HepG2 (cell line): Measurements from ENCODE around the gene ZNF189. TPM values are rescaled to one million over a fixed set of nuclear protein-coding genes. Genes with fewer than 3 reads are reported as not detected.

ENCODE experiments used
- ATF7-NPFF ChIP-seq: sonication (generic); formaldehyde crosslinking; IDR thresholded peaks from 2 replicates; pipeline ENCODE4 v1.8.1; 2023; ENCODE audit warnings: mild to moderate bottlenecking, low read depth, missing genetic modification reagents, moderate library complexity
- MYNN ChIP-seq: sonication (generic); formaldehyde crosslinking; IDR thresholded peaks from 2 replicates; pipeline ENCODE4 v1.4.0; 2020; ENCODE audit warnings: mild to moderate bottlenecking, low read depth, missing genetic modification reagents
- NFYB ChIP-seq: sonication (generic); formaldehyde crosslinking; IDR thresholded peaks from 2 replicates; pipeline ENCODE4 v1.4.0; 2020; ENCODE audit warnings: missing genetic modification reagents
- SAFB2 ChIP-seq: sonication (generic); formaldehyde crosslinking; IDR thresholded peaks from 2 replicates; pipeline ENCODE4 v1.5.1; 2020; ENCODE audit warnings: missing genetic modification reagents, low read depth, mild to moderate bottlenecking, borderline replicate concordance
- SMARCC2 ChIP-seq: fragments of 450-650 bp; IDR thresholded peaks from 2 replicates; pipeline ENCODE4 v1.6.1; 2017; ENCODE audit warnings: antibody characterized with exemption, mild to moderate bottlenecking
- SP4 ChIP-seq: sonication (generic); formaldehyde crosslinking; IDR thresholded peaks from 2 replicates; pipeline ENCODE4 v1.8.1; 2023; ENCODE audit warnings: mild to moderate bottlenecking, missing genetic modification reagents
- TBP ChIP-seq: sonication (generic); formaldehyde crosslinking; IDR thresholded peaks from 2 replicates; pipeline ENCODE4 v1.5.0; 2020; ENCODE audit warnings: missing genetic modification reagents
- TBX2 ChIP-seq: sonication (generic); formaldehyde crosslinking; IDR thresholded peaks from 2 replicates; pipeline ENCODE4 v1.5.0; 2020; ENCODE audit warnings: missing genetic modification reagents, mild to moderate bottlenecking, borderline replicate concordance
- THYN1 ChIP-seq: sonication (generic); formaldehyde crosslinking; IDR thresholded peaks from 2 replicates; pipeline ENCODE4 v1.8.1; 2023; ENCODE audit warnings: low read depth, mild to moderate bottlenecking, moderate library complexity, missing genetic modification reagents, borderline replicate concordance
- WIZ ChIP-seq: sonication (generic); formaldehyde crosslinking; IDR thresholded peaks from 2 replicates; pipeline ENCODE4 v1.5.1; 2020; ENCODE audit warnings: mild to moderate bottlenecking, missing genetic modification reagents
- ZFX ChIP-seq: sonication (generic); formaldehyde crosslinking; IDR thresholded peaks from 2 replicates; pipeline ENCODE4 v1.4.0; 2020; ENCODE audit warnings: mild to moderate bottlenecking, low read depth, missing genetic modification reagents, moderate library complexity
- ZMYM2 ChIP-seq: sonication (generic); formaldehyde crosslinking; IDR thresholded peaks from 2 replicates; pipeline ENCODE4 v1.8.0; 2022; ENCODE audit warnings: mild to moderate bottlenecking, missing genetic modification reagents
- ZNF205 ChIP-seq: IDR thresholded peaks from 2 replicates; pipeline ENCODE4 v1.6.1; 2018; ENCODE audit warnings: missing biosample characterization, missing genetic modification reagents
- ZNF264 ChIP-seq: sonication (generic); formaldehyde crosslinking; IDR thresholded peaks from 2 replicates; pipeline ENCODE4 v1.4.0; 2020; ENCODE audit warnings: missing genetic modification reagents
- ZNF672 ChIP-seq: sonication (generic); formaldehyde crosslinking; IDR thresholded peaks from 2 replicates; pipeline ENCODE4 v1.8.1; 2022; ENCODE audit warnings: missing genetic modification reagents
- ZNF850 ChIP-seq: sonication (generic); formaldehyde crosslinking; conservative IDR thresholded peaks from 2 replicates; pipeline ENCODE4 v1.9.0; 2021; ENCODE audit warnings: mild to moderate bottlenecking, missing genetic modification reagents
- polyA plus RNA-seq, 8 experiments: library from polyadenylated mRNA; depleted of rRNA in 3 of 8; stranded (reverse) in 7 of 8; unstranded in 1 of 8; fragments of >200 nt; fragmentation: Illumina TruSeq in 4 of 8; extraction: Trizol in 4 of 8; gene quantifications; 2 replicates each; pipeline versions ENCODE4 v1.2.1 to v1.2.3, GENCODE V29; 2011 to 2016; ENCODE audit warnings: low read depth in 4 of 8, missing spikeins in 1 of 8, mixed read lengths in 1 of 8; ENCODE audit not compliant: insufficient read depth in 1 of 8
- total RNA-seq, 5 experiments: library from RNA; depleted of rRNA; stranded (reverse); fragments of >200 nt; fragmentation: Illumina TruSeq; extraction: Trizol; gene quantifications; 2 replicates each; pipeline ENCODE4 v1.2.3, GENCODE V29; 2016; ENCODE audit warnings: low read depth in 1 of 5
- TF ChIP-seq, protein P1 (sequence below): sonication (generic); formaldehyde crosslinking; IDR thresholded peaks from 2 replicates; pipeline ENCODE4 v1.8.1; 2022; ENCODE audit warnings: mild to moderate bottlenecking, missing genetic modification reagents
- TF ChIP-seq, protein P2 (sequence below): sonication (generic); formaldehyde crosslinking; IDR thresholded peaks from 2 replicates; pipeline ENCODE4 v1.5.1; 2020; ENCODE audit warnings: missing genetic modification reagents, mild to moderate bottlenecking, borderline replicate concordance
- TF ChIP-seq, protein P3 (sequence below): sonication (generic); formaldehyde crosslinking; IDR thresholded peaks from 2 replicates; pipeline ENCODE4 v1.5.0; 2020; ENCODE audit warnings: mild to moderate bottlenecking, missing genetic modification reagents, borderline replicate concordance

The ZNF189 gene
- total and polyA plus RNA-seq, 2 of the 13 experiments (the other 11 are each of a cell fraction or from before 2014, with no cell fraction given) = 8.4 to 50.0 TPM

DNA sequence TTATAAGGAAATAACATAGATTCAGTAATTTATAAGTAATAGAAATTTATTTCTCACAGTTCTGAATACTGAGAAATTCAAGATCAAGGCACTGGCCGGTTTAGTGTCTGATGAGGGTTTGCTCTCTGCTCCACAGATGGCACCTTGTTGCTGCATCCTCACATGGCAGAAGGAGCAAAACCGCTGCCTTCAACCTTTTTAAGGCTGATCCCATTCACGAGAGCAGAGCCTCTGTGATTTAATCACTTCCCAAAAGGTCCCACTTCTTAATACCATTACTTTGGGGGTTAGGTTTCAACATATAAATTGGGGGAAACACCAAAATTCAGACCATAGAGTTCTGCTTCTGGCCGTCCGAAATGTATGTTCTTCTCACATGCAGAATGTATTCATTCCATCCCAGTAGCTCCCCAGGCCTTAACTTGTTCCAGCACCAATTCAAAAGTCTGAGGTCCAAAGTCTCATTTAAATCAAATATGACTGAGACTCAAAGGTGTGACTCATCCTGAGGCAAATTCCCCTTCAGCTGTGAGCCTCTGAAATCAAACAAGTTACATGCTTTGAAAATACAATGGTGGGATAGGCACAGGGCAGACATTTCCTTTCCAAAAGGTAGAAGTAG, 44.4 kb upstream of the ZNF189 start (continued):
- TF ChIP-seq, protein P1, sequence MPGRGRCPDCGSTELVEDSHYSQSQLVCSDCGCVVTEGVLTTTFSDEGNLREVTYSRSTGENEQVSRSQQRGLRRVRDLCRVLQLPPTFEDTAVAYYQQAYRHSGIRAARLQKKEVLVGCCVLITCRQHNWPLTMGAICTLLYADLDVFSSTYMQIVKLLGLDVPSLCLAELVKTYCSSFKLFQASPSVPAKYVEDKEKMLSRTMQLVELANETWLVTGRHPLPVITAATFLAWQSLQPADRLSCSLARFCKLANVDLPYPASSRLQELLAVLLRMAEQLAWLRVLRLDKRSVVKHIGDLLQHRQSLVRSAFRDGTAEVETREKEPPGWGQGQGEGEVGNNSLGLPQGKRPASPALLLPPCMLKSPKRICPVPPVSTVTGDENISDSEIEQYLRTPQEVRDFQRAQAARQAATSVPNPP = no peak; the same call in 1 of the 2 replicates
- TF ChIP-seq THYN1 = no peak
- TF ChIP-seq, protein P2, sequence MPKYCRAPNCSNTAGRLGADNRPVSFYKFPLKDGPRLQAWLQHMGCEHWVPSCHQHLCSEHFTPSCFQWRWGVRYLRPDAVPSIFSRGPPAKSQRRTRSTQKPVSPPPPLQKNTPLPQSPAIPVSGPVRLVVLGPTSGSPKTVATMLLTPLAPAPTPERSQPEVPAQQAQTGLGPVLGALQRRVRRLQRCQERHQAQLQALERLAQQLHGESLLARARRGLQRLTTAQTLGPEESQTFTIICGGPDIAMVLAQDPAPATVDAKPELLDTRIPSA = no peak
- peak; percentile 80; the same call in 1 of the 2 replicates for TF ChIP-seq ZNF264 (CRISPR knock-in tag)
- TF ChIP-seq, protein P3, sequence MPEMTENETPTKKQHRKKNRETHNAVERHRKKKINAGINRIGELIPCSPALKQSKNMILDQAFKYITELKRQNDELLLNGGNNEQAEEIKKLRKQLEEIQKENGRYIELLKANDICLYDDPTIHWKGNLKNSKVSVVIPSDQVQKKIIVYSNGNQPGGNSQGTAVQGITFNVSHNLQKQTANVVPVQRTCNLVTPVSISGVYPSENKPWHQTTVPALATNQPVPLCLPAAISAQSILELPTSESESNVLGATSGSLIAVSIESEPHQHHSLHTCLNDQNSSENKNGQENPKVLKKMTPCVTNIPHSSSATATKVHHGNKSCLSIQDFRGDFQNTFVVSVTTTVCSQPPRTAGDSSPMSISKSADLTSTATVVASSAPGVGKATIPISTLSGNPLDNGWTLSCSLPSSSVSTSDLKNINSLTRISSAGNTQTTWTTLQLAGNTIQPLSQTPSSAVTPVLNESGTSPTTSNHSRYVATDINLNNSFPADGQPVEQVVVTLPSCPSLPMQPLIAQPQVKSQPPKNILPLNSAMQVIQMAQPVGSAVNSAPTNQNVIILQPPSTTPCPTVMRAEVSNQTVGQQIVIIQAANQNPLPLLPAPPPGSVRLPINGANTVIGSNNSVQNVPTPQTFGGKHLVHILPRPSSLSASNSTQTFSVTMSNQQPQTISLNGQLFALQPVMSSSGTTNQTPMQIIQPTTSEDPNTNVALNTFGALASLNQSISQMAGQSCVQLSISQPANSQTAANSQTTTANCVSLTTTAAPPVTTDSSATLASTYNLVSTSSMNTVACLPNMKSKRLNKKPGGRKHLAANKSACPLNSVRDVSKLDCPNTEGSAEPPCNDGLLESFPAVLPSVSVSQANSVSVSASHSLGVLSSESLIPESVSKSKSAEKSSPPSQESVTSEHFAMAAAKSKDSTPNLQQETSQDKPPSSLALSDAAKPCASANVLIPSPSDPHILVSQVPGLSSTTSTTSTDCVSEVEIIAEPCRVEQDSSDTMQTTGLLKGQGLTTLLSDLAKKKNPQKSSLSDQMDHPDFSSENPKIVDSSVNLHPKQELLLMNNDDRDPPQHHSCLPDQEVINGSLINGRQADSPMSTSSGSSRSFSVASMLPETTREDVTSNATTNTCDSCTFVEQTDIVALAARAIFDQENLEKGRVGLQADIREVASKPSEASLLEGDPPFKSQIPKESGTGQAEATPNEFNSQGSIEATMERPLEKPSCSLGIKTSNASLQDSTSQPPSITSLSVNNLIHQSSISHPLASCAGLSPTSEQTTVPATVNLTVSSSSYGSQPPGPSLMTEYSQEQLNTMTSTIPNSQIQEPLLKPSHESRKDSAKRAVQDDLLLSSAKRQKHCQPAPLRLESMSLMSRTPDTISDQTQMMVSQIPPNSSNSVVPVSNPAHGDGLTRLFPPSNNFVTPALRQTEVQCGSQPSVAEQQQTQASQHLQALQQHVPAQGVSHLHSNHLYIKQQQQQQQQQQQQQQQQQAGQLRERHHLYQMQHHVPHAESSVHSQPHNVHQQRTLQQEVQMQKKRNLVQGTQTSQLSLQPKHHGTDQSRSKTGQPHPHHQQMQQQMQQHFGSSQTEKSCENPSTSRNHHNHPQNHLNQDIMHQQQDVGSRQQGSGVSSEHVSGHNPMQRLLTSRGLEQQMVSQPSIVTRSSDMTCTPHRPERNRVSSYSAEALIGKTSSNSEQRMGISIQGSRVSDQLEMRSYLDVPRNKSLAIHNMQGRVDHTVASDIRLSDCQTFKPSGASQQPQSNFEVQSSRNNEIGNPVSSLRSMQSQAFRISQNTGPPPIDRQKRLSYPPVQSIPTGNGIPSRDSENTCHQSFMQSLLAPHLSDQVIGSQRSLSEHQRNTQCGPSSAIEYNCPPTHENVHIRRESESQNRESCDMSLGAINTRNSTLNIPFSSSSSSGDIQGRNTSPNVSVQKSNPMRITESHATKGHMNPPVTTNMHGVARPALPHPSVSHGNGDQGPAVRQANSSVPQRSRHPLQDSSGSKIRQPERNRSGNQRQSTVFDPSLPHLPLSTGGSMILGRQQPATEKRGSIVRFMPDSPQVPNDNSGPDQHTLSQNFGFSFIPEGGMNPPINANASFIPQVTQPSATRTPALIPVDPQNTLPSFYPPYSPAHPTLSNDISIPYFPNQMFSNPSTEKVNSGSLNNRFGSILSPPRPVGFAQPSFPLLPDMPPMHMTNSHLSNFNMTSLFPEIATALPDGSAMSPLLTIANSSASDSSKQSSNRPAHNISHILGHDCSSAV (CRISPR knock-in tag) = no peak
- TF ChIP-seq TBX2 (CRISPR knock-in tag) = peak; percentile 92
- no peak for TF ChIP-seq ZNF205 (CRISPR knock-in tag)
- no peak for TF ChIP-seq SAFB2 (CRISPR knock-in tag)
- no peak for TF ChIP-seq SP4
- TF ChIP-seq WIZ = no peak
- TF ChIP-seq ZMYM2 = no peak
- TF ChIP-seq ZFX (CRISPR knock-in tag) = peak; percentile 58
- 0 out of 2 replicates have a peak, but pooled peaks have one; percentile 66 for TF ChIP-seq ZNF850 (CRISPR knock-in tag)
- no peak for TF ChIP-seq ZNF672 (CRISPR knock-in tag)
- TF ChIP-seq ATF7-NPFF = 0 out of 2 replicates have a peak, but pooled peaks have one; percentile 43
- no peak for TF ChIP-seq TBP (CRISPR knock-in tag)
- TF ChIP-seq NFYB (CRISPR knock-in tag) = no peak
- TF ChIP-seq MYNN (CRISPR knock-in tag) = no peak
- TF ChIP-seq SMARCC2 = peak; percentile 76; the same call in 1 of the 2 replicates
